ENCODE results near the gene GPR183. TPM values are rescaled to one million over a fixed set of nuclear protein-coding genes. Genes with fewer than 3 reads are reported as not detected.
"Not testable (repeated sequence)": the region's sequence is repeated elsewhere in the genome, so short reads cannot be mapped to it uniquely, and the experiment has no call there.

GPR183 gene
- total and polyA plus RNA-seq, 2 donors (not counting 1 experiment from before 2014, with no cell fraction given), result 0.27 TPM; not detected in 1

DNA sequence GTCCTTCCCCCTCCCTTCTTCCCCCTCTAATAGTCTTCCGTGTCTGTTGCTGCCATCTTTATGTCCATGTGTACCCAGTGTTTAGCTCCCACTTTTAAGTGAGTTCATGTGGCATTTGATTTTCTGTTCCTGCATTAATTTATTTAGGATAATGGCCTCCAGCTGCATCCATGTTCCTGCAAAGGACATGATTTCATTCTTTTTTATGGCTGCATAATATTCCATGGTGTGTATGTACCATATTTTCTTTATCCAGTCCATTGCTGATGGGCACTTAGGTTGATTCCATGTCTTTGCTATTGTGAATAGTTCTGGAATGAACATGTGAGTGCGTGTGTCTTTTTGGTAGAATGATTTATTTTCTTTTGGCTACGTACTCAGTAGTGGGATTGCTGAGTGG, 58.0 kb downstream of the GPR183 start:
- H3K27ac ChIP-seq (ENCODE audit: insufficient read depth, low read length); H3K9ac ChIP-seq (ENCODE audit: insufficient read depth, low read length); H3K27me3 ChIP-seq (ENCODE audit: control insufficient read depth, insufficient read depth, low read length); H3K4me1 ChIP-seq (ENCODE audit: control insufficient read depth, extremely low read depth, insufficient read depth, low read length); H3K4me3 ChIP-seq (replicated peaks in 1 of 4; ENCODE audit: control extremely low read depth in 1 of 4, insufficient read depth in 1 of 4, low read depth in 3 of 4, low read length in 4 of 4); H3K36me3 ChIP-seq (ENCODE audit: control insufficient read depth, insufficient read depth, low read length); H3K79me2 ChIP-seq (ENCODE audit: control insufficient read depth, insufficient read depth, low read length); H2AFZ ChIP-seq (ENCODE audit: low read length); H4K20me1 ChIP-seq (ENCODE audit: control insufficient read depth, extremely low read depth, insufficient read depth, low read length); H3K4me2 ChIP-seq (ENCODE audit: extremely low read depth, insufficient read depth, low read length); H3K9me3 ChIP-seq (ENCODE audit: control insufficient read depth, insufficient read depth, low read depth, low read length): not testable (repeated sequence)
- peak in 1 of 2 donors; percentile 25 for DNase-seq (ENCODE audit: low read depth in 2 of 2)

DNA sequence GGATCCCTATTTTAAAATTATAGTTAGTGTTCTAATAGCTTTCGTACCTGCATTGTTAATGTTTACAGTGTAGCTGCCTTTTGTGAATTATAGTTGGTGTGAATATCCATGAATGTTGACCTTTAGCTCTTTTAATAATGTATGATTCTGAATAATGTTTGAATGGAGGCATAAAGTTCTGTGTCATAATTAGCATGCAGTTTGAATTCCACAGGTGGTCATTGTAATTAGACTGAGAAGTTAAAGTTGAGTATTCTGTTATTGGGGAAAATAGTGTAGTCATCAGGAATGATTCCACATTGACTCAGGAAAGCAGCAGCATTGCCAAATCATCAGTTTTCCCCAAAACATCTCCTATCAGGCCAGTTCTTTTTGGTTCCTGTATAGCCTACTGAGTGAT, 61.1 kb downstream of the GPR183 start:
- Histone ChIP-seq H3K4me2 (ENCODE audit: extremely low read depth, insufficient read depth, low read length) (no peak overlapping the region), H3K27ac (ENCODE audit: insufficient read depth, low read length) (no peak overlapping the region), H2AFZ (ENCODE audit: low read length) (no peak overlapping the region), H3K9me3 (ENCODE audit: control insufficient read depth, insufficient read depth, low read depth, low read length) (no peaks in the 10 kb centered on the region), H3K27me3 (ENCODE audit: control insufficient read depth, insufficient read depth, low read length) (no peaks in the 10 kb centered on the region), H3K79me2 (ENCODE audit: control insufficient read depth, insufficient read depth, low read length) (no peaks in the 10 kb centered on the region), H3K9ac (ENCODE audit: insufficient read depth, low read length) (no peak overlapping the region), H3K4me3 (replicated peaks in 1 of 4; ENCODE audit: control extremely low read depth in 1 of 4, insufficient read depth in 1 of 4, low read depth in 3 of 4, low read length in 4 of 4) (no peak overlapping the region), H3K36me3 (ENCODE audit: control insufficient read depth, insufficient read depth, low read length) (no peaks in the 10 kb centered on the region), H4K20me1 (ENCODE audit: control insufficient read depth, extremely low read depth, insufficient read depth, low read length) (no peaks in the 10 kb centered on the region), H3K4me1 (ENCODE audit: control insufficient read depth, extremely low read depth, insufficient read depth, low read length) (no peaks in the 10 kb centered on the region)
- TF ChIP-seq, protein P1, sequence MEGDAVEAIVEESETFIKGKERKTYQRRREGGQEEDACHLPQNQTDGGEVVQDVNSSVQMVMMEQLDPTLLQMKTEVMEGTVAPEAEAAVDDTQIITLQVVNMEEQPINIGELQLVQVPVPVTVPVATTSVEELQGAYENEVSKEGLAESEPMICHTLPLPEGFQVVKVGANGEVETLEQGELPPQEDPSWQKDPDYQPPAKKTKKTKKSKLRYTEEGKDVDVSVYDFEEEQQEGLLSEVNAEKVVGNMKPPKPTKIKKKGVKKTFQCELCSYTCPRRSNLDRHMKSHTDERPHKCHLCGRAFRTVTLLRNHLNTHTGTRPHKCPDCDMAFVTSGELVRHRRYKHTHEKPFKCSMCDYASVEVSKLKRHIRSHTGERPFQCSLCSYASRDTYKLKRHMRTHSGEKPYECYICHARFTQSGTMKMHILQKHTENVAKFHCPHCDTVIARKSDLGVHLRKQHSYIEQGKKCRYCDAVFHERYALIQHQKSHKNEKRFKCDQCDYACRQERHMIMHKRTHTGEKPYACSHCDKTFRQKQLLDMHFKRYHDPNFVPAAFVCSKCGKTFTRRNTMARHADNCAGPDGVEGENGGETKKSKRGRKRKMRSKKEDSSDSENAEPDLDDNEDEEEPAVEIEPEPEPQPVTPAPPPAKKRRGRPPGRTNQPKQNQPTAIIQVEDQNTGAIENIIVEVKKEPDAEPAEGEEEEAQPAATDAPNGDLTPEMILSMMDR (conservative IDR thresholded peaks at IDR 0.05 in 1 of 2, IDR thresholded peaks at IDR 0.05 in 1 of 2; ENCODE audit: low read depth in 1 of 2, low read length in 2 of 2), result no peak
- no peak for DNase-seq (ENCODE audit: low read depth in 2 of 2)

Other genes with a start within 250 kb of the GPR183 start
- 29.5 and 32.4 TPM in 2 replicates for gene UBAC2, start 106.5 kb downstream of the GPR183 start, total RNA-seq
- gene UBAC2, start 106.5 kb downstream of the GPR183 start, polyA plus RNA-seq, result 58.3 and 87.4 TPM in 2 replicates
- not detected in 2 replicates for gene GPR18, start 49.0 kb downstream of the GPR183 start, total RNA-seq
- gene GPR18, start 49.0 kb downstream of the GPR183 start, polyA plus RNA-seq, result not detected in 2 replicates
- 95.3 and 109 TPM in 2 replicates for gene TM9SF2, start 194.1 kb upstream of the GPR183 start, total RNA-seq
- gene TM9SF2, start 194.1 kb upstream of the GPR183 start, polyA plus RNA-seq, result 116 and 149 TPM in 2 replicates